COLO829 (cell line): ENCODE data around the gene ITPK1.
A peak's percentile ranks its signal among the peaks of the same experiment; 100 is the strongest.

Experiments
- DNase-seq: peaks from one replicate; pipeline ENCODE4 v3.0.0; 2012; ENCODE audit warnings: low spot score

Gene ITPK1

GRCh38 chr14:93010522-93011140 lies 105.1 kb downstream of the ITPK1 start:
- DNase-seq = no peak

GRCh38 chr14:93010130-93010499 lies 105.6 kb downstream of the ITPK1 start:
- DNase-seq = no peak

GRCh38 chr14:93009471-93010129 lies 106.1 kb downstream of the ITPK1 start:
- peak; percentile 91 for DNase-seq

- peak; percentile 91 for DNase-seq
These were observed 107.3 kb downstream of the ITPK1 start for GRCh38 chr14:93008381-93008780.

- DNase-seq = no peak
These were observed 108.3 kb downstream of the ITPK1 start for GRCh38 chr14:93007225-93007997.

GRCh38 chr14:93006567-93007051 lies 109.1 kb downstream of the ITPK1 start:
- no peak for DNase-seq

- DNase-seq = no peak
These were observed 109.9 kb downstream of the ITPK1 start for GRCh38 chr14:93005838-93006237.

GRCh38 chr14:93005135-93005813 lies 110.5 kb downstream of the ITPK1 start:
- DNase-seq = no peak

- no peak for DNase-seq
These were observed 111.0 kb downstream of the ITPK1 start for GRCh38 chr14:93004699-93005082.

GRCh38 chr14:93003945-93004698 lies 111.6 kb downstream of the ITPK1 start:
- no peak for DNase-seq

GRCh38 chr14:93002851-93003298 lies 112.8 kb downstream of the ITPK1 start:
- DNase-seq = no peak

- no peak for DNase-seq
These were observed 113.7 kb downstream of the ITPK1 start for GRCh38 chr14:93002049-93002448.

- no peak for DNase-seq
These were observed 116.8 kb downstream of the ITPK1 start for GRCh38 chr14:92998946-92999345.

GRCh38 chr14:92997343-92998061 lies 118.2 kb downstream of the ITPK1 start:
- no peak for DNase-seq

- no peak for DNase-seq
These were observed 120.1 kb downstream of the ITPK1 start for GRCh38 chr14:92995620-92996019.

- DNase-seq = no peak
These were observed 120.8 kb downstream of the ITPK1 start for GRCh38 chr14:92994942-92995341.

GRCh38 chr14:92994131-92994676 lies 121.5 kb downstream of the ITPK1 start:
- DNase-seq = no peak

- DNase-seq = no peak
These were observed 122.4 kb downstream of the ITPK1 start for GRCh38 chr14:92993302-92993701.

GRCh38 chr14:92991536-92991935 lies 124.2 kb downstream of the ITPK1 start:
- DNase-seq = no peak
